GM19023 (cell line): ENCODE measurements around the gene HDX.
A peak's percentile ranks its signal among the peaks of the same experiment; 100 is the strongest.
"Not testable (repeated sequence)": the region's sequence is repeated elsewhere in the genome, so short reads cannot be mapped to it uniquely, and the experiment has no call there.

Experiments
- ATAC-seq: cut with Tn5 transposase; IDR thresholded peaks from one replicate; pipeline ENCODE4 v1.9.1; 2021; ENCODE audit warnings: mild to moderate bottlenecking, moderate library complexity; ENCODE audit not compliant: unreplicated experiment

The HDX gene

DNA sequence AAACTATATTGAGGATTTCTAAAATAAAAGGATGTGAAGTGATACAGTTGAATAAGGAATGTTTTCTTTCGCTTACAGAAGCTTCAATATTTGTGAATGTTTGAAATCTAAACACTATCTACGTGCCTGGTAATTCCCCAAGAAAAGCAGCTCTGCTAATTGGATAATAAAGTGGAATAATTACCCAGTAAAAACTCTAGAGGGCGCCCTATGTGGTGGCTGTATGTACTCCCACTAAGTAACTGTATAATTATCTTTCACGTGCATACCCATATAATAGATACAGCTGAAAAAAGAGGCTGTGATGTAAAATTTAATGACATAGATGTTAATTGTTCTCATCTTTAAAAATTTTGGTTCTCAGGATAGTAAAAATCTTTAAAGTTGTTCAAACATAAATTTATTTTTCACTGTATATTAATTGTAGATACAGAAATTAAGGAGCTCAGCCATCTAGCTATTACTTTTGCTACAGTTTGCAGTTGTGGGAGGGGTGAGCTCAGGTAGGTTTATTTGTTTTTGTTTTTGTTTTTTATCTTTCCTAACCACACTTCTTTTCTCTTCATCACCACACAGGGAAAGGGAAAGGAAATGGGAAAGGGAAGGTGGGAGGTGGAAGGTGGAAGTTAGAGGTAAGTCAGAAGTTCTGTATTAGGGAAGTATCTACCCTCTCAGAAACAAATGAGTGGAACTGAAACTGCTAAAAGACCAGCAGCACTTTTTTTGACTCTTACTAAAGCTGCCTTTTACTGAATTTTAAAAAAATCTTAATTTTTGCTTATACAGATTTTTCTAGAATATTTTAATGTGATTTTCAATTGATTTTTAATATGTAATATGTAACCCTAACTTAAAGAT is 162.5 kb downstream of the HDX start:
- peak; percentile 62 for ATAC-seq

DNA sequence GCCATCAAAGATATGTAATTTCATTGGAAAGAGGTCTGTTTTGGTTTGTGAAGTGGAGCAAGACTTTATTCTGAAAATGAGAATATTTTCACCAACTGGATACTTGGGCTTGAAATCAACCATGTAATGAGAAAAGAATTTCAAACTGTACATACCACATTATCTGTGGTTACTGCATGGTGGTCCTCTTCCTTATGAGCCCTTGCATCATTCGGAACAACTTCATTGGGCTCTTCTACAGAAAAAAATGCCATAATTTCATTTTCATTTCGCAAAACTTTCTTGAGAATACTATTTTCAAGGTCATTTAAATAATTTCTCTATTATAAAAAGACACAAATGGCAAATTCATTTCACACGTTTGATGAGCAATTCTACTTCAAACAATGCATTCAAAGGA is 165.6 kb downstream of the HDX start:
- ATAC-seq: no peak

DNA sequence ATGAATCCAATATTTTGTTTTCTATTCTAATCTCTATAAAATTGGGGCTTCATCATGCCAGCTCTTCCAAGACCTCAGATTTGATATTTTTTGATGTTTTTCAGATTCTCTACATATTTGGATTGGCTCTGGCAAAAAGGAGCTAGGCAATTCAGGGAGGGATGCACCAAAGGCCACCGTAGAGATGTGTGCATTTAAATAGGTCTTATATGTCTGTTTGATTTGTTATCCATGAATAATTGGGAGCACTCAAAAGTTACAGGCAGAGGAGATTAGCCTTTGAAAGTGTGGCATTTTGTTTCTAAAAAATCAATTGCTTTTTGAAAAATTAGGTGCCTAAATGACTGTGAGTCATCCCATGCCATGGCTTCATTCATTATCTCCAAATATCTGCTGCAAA is 167.1 kb downstream of the HDX start:
- ATAC-seq: no peak

DNA sequence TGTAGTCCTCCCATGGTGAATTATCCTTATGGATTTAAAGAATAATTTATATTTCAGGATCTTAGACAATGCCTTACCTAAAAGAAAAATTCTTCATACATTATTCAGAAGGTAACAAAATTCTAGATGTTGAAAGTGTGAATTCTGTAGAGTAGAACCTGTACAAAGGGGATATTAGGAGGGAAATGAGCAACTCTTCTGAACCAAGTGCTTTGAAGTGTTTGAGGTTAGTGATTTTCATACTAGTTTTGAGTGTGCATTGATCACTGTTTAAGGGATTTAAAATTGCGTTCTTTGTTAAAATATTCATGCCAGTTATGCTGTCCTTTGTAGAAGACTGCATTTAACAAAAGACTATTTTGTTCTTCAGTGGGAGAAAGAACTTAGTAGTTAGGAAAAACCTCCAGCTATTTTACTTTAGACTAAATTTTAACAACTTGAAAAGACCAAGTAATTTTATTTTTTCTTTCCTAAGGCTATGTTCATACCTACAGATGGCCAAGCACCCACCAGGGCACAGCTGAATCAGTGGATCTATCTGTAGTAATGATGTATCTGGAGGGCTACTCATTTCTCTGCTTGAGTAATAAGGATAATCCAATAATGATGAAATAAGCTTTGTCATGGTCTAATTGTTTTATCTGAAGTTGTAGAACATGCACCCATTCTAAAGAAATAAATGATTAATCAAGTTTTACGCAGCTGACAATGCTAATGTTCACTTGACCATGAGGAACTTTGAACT is 180.0 kb downstream of the HDX start:
- ATAC-seq: no peak

DNA sequence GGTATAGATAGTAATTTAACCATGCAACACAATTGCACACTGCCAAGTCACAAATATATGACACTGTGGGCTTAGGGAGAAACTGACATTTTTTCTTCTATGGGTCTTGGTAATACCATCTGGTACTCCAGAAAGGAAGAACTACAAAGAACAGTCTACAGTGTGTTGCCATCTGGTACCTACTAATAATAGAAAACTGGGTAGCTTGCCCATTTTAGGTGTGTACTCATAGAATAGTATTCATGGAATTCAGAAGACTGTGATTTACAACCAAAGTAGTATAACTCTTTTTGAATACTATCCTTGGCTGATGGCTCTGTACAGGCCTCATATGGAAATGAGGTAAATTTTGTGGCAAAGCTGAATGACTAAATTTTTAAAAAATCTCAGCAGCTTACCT is 181.6 kb downstream of the HDX start:
- no peak for ATAC-seq

DNA sequence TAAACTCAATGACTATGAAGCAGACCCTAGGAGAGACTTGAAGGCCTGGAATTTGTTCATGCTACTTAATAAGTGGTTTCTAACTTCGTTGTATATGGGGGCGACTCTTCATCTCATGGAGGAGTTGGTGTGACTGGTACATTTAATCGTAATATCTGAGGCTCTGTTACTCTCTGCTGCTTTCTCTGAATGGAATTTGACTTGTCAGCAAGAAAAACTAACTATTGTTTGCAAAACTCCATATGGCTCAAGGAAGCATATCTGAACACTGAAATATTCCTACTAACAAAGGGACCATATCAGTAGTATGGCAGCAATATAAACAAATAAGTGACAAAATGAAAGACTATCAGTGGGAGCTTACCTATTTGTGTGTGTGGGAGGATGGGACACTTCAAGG is 182.2 kb downstream of the HDX start:
- ATAC-seq: no peak

DNA sequence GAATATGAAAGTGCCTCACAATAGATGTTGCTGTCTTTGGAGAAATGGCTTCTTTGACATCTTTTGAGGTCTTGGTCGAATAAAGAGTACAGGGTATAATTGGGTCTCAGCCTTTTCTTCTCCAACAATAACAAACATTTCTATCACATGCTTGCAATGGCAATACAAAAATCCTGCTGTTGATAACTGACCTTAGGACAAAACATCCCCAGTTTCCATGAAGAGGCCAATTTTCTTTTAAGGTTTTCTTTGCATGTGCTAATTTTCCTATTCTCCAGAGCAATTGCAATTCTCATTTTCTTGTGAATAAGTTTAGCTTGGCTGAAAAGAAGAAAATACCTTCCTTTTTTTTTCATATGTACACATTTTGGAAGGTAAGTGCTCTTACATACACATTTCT is 183.6 kb downstream of the HDX start:
- ATAC-seq: no peak

DNA sequence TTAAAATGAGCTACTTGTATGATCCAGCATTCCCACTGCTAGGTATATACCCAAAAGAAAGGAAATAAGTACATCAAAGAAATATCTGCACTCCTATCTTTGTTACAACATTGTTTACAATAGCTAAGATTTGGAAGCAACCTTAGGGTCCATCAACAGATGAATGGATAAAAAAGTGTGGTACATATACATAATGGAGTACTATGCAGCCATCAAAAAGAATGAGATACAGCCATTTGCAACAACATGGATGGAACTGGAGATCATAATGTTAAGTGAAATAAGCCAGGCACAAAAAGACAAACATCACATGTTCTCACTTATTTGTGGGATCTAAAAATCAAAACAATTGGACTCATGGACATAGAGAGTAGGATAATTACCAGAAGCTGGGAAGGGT is 186.3 kb downstream of the HDX start:
- not testable (repeated sequence) for ATAC-seq
